ENCODE measurements around the gene WDR37.

Gene WDR37

DNA sequence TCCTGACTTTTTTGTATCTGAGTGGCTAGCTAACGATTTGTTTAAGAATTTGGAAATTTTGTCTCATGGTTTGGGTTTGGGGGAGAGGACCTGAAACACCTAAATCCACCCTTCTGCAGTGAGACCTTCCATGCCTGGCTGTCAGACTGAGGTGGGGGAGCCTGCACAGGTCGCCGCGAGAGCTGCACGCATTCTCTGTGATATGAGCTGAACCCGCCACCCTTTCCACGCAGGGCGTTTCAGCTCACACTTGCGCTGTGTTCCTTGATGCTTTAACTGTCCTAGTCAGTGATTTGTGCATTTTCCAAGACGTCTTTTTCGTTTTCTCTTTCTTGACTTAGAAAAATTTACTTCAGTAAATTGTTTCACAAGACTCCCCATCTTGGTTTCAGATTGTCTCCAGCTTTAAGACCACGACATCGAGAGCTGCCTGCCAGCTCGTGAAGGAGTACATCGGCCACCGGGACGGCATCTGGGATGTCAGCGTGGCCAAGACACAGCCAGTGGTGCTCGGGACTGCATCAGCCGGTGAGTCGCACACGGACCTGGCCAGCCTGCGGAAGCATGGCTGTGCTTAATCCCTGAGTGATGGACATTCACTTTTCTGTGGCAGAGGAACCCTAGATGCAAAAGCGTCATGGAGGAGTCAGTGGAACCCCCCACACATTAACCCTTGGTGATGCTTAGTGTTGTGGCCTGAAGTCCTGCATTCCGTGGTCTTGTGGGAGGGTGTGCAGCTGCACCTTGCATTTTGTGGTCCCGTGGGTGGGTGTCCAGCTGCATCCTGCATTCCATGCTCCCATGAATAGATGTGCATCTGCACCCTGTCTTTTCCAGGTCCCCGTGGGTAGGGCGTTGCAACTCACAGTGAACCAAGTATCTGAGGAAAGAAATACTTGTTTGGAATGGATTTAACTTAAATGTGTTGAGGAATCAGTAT is 28.1 kb downstream of the WDR37 start:
- TF ChIP-seq, protein P1, sequence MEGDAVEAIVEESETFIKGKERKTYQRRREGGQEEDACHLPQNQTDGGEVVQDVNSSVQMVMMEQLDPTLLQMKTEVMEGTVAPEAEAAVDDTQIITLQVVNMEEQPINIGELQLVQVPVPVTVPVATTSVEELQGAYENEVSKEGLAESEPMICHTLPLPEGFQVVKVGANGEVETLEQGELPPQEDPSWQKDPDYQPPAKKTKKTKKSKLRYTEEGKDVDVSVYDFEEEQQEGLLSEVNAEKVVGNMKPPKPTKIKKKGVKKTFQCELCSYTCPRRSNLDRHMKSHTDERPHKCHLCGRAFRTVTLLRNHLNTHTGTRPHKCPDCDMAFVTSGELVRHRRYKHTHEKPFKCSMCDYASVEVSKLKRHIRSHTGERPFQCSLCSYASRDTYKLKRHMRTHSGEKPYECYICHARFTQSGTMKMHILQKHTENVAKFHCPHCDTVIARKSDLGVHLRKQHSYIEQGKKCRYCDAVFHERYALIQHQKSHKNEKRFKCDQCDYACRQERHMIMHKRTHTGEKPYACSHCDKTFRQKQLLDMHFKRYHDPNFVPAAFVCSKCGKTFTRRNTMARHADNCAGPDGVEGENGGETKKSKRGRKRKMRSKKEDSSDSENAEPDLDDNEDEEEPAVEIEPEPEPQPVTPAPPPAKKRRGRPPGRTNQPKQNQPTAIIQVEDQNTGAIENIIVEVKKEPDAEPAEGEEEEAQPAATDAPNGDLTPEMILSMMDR (IDR thresholded peaks at IDR 0.05; ENCODE audit: low read length, missing control alignments), result no peak

DNA sequence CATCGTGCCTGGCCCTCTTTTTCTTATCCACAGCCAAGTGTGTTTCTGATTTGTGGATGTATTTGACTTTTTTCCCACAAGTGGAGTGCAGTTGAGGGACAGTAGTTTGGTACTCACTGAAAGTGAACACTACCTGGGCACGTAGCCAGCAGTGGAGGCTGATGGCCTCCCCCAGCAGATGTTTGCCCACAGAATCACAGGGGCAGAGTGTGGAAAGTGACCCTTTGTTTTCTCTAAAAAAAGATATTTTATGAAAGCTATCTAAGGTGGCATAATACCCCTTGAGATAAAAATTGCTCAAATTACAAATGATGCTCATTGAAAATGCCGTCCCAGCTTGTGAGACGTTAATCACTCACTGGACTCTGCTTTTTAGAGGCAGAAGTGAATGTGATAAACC is 29.1 kb downstream of the WDR37 start:
- DNase-seq (ENCODE audit: low read depth), result no peak
- H3K4me3 ChIP-seq (replicated peaks; ENCODE audit: low read depth, low read length), result no peak overlapping the region
- TF ChIP-seq, protein P1 (IDR thresholded peaks at IDR 0.05; ENCODE audit: low read length, missing control alignments), result no peak

More for the DNA sequence above, 28.1 kb downstream of the WDR37 start:
- no peak overlapping the region for H3K4me3 ChIP-seq (replicated peaks; ENCODE audit: low read depth, low read length)
- no peak for DNase-seq (ENCODE audit: low read depth)

DNA sequence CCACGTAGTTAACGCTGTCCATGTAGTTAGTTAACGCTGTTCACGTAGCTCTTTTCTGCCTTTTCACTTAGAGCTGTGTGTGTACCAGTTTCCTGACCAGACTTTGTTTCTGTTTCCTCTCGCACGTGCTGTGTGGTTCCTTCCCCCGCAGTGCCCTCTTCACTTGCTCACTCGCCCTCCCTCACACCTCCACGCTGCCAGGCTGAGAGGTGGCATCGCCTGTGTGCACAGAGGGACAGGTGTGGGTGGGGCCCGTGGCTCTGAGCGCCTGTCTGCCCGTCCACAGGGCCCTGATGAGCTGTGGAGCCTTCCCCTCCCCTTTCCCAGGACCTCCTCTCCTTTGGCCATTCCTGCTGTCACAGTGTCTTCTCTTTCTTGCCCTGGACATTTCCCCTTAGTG is 30.6 kb downstream of the WDR37 start:
- DNase-seq (ENCODE audit: low read depth), result no peak
- TF ChIP-seq, protein P1 (IDR thresholded peaks at IDR 0.05; ENCODE audit: low read length, missing control alignments), result no peak
- H3K4me3 ChIP-seq (replicated peaks; ENCODE audit: low read depth, low read length), result no peak overlapping the region

DNA sequence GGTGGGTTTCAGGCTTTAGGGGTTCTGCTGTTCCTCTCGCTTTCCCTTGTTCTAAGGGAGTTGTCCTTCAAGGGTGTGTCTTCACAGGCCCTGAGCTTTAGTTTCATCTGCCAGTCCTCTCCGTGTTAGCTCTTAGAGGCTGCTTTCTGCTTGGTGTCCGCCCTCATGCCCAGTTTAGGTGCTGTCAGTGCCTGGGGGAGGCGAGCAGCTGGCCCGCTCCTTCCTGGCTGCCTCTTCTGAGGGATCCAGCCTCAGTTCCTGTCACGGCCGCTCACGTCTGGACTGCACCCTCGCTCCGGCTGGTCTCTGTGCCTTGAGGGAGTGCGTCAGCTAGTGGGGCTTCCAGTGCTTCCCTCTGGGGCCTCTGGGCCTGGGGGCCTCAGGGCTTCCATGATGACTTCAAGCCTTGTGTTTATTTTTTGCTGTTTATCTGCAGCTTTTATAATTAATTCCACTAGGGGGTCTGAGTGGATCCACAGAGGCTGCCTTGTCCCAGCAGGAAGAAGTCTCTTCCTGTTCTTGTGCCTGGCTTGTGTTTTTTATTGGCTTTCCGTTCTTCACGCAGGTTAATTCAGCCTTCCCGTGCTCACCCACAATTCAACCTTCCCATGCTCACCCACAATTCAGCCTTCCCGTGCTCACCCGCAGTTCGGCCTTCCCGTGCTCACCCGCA is 33.0 kb downstream of the WDR37 start:
- H3K4me3 ChIP-seq (replicated peaks; ENCODE audit: low read depth, low read length), result no peak overlapping the region
- no peak for DNase-seq (ENCODE audit: low read depth)

DNA sequence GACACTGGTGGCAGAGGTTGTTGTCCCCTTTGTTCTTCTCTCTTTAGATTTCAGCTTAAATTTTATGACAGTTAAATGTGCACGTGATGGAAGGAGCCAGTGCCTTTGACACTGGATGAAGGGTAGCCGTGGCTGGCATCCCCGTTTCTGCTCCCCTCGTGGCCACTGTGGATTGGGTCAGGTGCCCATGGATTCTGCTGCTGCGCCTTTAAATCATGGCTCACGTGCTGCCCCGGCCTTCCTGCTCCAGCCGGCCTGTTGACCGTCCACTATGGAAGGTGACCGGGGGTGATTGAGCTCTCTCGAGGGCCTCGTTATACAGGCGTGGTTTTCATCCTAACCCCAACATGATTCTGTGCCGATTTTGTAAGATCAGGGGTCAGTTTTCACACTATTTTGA is 34.5 kb downstream of the WDR37 start:
- no peak overlapping the region for H3K4me3 ChIP-seq (replicated peaks; ENCODE audit: low read depth, low read length)
- TF ChIP-seq, protein P1 (IDR thresholded peaks at IDR 0.05; ENCODE audit: low read length, missing control alignments), result no peak
- no peak for DNase-seq (ENCODE audit: low read depth)

More for the DNA sequence above, 33.0 kb downstream of the WDR37 start:
- TF ChIP-seq, protein P1 (IDR thresholded peaks at IDR 0.05; ENCODE audit: low read length, missing control alignments), result no peak

DNA sequence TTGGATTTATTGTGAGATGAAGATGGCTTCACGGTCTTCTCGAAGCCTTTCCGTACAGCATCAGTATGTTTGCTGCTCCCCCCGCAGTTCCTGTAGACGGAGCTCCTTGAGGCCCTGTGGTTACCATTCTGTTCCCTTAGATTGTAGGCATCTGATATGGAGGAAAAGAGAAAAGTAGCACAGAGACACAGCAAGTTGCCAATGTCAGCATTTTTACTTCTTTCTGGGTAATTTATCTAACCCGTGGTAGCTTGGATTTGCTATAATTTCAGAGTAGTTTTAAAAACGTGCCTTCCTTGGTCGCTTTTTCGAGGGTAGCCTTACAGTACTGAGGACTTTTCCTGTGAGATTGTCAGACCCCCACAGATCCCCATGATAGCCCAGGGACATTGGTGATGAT is 37.5 kb downstream of the WDR37 start:
- TF ChIP-seq, protein P1 (IDR thresholded peaks at IDR 0.05; ENCODE audit: low read length, missing control alignments), result no peak
- DNase-seq (ENCODE audit: low read depth), result no peak
- H3K4me3 ChIP-seq (replicated peaks; ENCODE audit: low read depth, low read length), result no peak overlapping the region
